Fibroblast of skin of left biceps (primary cell): Measurements from ENCODE around the gene ETV3.

Experiments
- DNase-seq, 2 experiments: peaks; one replicate each; pipeline ENCODE4 v3.0.0-alpha.2; 2013; ENCODE audit warnings: low read depth in 2 of 2

The ETV3 gene

DNA sequence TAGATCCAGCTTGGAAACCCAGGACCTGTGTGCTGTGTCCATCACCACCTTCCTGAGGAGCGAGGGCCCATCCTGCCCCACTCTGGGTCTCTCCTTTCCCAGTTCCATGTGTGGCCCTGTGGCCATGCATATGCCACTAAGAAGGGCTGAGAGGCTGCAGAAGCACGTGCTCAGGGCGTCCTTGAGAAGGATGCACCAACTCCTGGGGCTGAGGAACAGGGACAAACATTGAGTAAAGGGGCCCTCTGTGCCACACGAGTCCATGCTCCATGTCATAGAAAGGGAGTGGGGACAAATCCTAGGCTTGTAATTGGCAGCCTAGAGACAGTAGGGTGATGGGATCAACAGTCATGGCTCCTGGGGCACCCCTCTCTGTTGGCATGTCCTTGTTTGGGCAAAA, 47.0 kb downstream of the ETV3 start:
- DNase-seq = no peak

DNA sequence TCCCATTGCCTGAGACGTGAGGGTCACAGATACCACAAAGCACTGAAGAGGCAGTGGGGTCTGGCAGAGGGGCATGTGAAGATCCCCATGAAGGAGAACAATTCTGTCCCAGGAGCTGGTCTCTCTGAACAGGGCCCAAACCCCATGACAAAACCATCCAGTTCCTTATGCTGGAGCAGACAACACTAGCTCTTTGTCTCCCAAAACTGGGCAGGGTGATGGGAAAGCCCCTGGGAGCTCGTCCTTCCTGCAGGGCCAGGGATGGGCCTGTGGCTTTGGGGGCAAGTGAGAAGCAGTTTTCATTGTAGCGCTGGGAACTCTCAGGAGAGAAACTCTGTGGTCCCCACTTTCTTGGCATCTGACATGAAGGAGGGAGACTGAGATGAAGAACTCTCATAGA, 47.4 kb downstream of the ETV3 start:
- no peak for DNase-seq

DNA sequence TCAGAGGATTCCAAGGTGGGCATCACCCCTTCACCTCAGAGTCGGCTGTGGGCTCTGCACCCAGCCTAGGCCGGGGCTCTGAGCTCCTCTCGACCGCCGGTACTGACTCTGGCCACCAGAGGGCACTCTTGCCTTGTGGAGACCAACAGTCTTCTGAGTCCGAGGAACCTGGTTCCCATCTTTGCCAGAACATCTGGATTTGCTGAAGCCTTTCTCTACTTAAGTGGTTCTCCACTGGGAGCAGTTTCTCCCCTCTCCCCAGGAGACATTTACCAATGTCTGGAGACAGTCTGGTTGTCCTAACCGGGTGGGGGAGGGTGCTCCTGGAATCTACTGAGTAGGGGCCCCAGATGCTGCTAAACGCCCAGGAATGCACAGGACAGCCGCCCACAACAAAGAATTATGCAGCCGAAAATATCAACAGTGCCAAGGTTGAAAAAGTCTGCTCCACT, 48.0 kb downstream of the ETV3 start:
- DNase-seq = peak; percentile 92

DNA sequence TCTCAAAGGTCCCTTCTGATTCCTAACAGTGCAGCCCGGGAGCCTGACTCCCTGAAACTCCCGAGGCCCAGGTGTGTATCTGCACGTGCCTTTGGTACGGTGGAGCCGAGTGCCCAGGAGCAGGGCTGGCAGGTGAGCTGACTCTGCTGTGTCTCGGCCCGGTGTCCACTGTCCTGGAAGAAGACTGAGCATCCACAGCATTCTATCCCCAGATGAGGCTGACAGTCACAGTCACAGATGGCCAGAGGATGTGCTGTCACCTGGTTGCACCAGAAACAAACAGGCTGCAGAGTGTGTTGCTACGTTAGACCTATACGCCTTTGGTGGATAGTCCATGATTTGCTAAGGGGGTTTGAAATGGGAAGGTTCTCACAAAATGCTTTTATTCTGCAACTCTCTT, 48.4 kb downstream of the ETV3 start:
- DNase-seq = no peak

DNA sequence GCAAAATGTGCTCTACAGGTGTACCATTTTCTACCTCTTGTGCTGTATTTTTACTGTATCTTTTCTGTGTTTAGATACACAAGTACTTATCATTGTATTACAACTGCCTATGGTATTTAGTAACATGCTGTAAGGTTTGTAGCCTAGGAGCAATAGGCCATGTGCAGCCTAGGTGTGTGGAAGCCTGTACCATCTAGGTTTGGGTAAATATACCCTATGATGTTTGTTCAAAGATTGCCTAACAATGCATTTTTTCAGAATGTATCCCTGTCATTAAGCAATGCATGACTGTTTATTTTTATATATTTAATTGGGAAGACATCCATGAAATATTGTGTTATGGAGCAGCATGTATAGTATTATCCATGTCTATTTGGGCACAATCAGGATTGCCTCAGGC, 49.6 kb downstream of the ETV3 start:
- DNase-seq = no peak

DNA sequence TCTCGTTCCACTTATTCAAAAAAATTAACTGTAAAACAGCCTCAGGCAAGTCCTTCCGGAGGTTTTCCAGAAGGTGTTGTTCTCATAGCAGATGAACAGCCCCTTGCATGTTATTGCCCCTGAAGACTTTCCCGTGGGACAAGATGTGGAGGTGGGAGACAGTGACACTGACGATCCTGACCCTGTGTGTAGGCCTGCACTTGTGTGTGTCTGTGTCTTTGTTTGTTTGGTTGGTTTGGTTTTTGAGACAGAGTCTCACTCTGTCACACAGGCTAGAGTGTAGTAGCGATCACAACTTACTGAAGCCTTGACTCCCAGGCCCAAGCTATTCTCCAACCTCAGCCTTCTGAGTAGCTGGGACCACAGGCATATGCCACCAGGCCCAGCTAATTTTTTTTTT, 51.2 kb downstream of the ETV3 start:
- no peak for DNase-seq

DNA sequence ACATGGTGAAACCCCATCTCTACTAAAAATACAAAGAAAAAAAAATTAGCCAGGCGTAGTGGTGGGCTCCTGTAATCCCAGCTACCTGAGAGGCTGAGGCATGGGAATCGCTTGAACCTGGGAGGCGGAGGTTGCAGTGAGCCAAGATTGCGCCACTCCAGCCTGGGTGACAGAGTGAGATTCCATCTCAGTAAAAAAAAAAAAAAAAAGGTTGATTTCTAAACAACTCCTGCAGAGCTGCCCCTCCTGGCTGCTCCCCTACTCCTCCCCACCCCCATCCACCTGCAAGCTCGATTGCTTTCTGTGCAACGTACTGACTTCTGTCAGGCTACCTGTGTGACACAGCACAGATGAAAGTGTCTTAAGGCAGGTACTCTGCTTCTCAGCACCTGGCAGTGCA, 51.9 kb downstream of the ETV3 start:
- DNase-seq = no peak

DNA sequence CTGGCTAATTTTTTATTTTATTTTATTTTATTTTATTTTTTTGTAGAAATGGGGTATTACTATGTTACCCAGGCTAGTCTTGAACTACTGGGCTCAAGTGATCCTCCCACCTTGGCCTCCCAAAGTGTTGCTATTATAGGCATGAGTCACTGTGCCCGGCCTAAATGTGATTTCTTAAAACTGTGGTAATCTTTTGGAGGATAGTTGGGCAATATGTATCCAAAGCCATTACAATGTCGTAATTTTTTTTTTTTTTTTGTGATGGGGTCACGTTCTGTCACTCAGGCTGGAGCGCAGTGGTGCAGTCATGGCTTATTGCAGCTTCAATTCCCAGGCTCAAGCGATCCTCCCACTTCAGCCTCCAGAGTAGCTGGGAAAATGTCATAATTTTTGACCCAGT, 52.8 kb downstream of the ETV3 start:
- no peak for DNase-seq

DNA sequence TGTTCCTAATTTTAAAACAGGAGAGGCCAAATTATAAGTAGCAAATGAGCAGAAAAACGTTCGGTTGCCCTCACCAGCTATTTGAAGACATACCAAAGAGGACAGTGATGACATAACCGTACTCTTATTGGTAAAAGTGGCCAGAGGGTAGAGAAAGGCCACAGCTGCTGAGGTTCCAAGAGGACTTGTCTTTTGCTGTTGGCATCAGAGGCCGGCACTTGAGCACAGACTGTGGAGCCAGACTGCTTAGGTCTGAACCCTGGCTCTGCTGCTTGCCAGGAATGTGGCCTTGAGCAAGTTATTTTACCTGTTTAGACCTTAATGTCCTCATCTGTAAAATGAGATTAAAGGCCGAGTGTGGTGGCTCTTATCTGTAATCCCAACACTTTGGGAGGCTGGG, 53.5 kb downstream of the ETV3 start:
- DNase-seq = no peak

DNA sequence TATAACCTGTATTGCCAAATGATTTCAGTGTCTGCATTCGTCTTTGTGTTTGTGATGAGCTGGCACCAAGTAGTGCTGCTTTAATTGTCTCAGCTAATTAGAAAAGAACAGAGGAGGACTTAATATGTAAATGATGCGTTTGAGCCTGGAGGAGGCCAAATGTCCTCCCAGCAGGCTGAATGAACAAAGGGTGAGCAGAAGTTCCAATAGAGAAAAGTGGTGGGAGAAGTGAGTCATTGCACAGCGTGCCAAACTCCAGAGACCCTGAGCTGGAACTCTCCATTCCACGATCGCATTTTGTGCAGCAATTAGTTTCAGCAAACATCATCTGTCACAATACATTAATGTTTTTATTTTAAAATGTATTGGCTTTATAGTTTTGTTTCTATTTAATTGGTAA, 56.5 kb downstream of the ETV3 start:
- DNase-seq = no peak

DNA sequence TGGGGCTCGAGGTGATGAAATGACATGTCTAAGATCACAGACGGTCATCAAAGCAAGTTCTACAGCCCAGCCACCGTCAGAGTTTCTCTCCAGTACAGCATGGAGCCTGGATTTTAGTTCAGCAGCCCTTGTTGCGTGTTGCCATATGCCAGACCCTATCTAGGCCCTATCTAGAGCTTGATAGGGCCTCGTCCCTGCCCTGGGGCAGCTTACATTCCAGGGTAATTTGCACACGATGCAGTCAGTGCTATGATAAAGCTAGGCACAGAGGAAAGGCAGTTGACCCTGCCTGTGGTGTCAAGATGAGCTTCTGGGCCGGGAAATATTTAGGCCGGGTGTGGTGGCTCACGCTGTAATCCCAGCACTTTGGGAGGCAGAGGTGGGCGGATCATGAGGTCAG, 57.5 kb downstream of the ETV3 start:
- DNase-seq = no peak

DNA sequence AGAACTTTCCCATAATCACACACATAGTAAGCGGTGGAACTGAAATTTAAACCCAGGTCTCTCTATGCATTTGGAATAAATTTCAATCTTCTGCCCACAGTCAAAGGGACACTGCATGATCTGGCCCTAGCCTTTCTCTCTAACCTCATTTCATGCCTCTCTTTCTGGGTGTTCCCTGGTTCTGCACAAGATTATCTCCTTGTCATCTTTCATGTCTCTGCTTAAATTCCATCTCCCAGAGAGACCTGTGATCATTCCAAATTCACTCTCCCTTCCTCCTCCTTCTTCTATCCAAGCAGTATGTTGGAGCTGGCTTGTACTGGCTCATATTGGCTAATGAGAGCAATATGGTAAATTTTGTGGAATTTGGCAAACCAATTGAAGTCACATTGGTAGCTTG, 60.8 kb downstream of the ETV3 start:
- no peak for DNase-seq

DNA sequence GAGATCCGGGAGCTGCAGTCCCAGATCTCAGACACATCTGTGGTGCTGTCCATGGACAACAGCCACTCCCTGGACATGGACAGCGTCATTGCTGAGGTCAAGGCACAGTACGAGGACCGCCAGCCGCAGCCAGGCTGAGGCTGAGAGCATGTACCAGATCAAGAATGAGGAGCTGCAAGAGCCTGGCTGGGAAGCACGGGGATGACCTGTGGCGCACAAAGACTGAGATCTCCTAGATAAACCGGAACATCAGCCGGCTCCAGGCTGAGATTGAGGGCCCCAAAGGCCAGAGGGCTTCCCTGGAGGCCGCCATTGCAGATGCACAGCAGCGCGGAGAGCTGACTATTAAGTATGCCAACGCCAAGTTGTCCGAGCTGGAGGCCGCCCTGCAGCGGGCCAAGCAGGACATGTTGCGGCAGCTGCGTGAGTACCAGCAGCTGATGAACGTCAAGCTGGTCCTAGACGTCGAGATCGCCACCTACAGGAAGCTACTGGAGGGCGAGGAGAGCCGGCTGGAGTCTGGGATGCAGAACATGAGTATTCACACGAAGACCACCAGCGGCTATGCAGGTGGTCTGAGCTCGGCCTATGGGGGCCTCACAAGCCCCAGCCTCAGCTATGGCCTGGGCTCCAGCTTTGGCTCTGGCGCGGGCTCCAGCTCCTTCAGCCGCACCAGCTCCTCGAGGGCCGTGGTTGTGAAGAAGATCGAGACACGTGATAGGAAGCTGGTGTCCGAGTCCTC, 64.1 kb downstream of the ETV3 start:
- peak; percentile 13 for DNase-seq
